Esophagus muscularis mucosa (tissue), 4 donors: ENCODE data around the gene RBMS3.

Experiments
- EP300 ChIP-seq: sonication (generic); formaldehyde crosslinking; IDR thresholded peaks from one replicate; pipeline ENCODE4 v1.6.1; 2017; ENCODE audit warnings: antibody characterized with exemption
- POLR2A ChIP-seq: fragments of 450-650 bp; IDR thresholded peaks from one replicate; pipeline ENCODE4 v1.6.1; 2017; ENCODE audit warnings: antibody characterized with exemption, moderate library complexity, mild to moderate bottlenecking, low read depth
- POLR2AphosphoS5 ChIP-seq, 2 donors: sonication (generic); formaldehyde crosslinking; IDR thresholded peaks; one replicate each; pipeline ENCODE4 v1.6.1; 2017; ENCODE audit warnings: antibody characterized with exemption in 2 of 2
- TF ChIP-seq, protein P1 (sequence below), 3 experiments: fragments of 200-600 bp in 2 of 3; fragments of 450-650 bp in 1 of 3; sonication (generic) in 2 of 3; IDR thresholded peaks; one replicate each; pipeline ENCODE4 v1.5.1; 2017 to 2019; ENCODE audit warnings: antibody characterized with exemption in 3 of 3, mild to moderate bottlenecking in 2 of 3, moderate library complexity in 1 of 3

DNA sequence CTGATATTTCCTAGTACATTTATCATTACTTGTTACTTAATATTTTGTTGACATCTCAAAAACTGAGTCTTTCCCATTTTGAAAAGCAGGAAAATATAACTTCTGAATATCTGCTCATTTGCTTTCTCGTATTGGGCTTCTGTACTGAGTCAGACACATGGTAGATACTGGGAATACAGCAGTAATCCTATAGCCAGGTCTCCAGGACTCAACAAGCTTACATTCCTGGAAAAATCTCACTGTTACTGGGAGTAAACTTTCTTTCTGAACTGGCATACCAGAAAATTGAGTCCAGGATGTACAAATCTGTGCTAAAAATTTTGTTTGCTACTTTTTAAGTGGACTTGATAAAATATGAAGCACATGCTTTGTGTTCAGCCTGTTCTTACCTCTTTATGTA is 240.4 kb downstream of the RBMS3 start:
- TF ChIP-seq POLR2AphosphoS5 (IDR thresholded peaks at IDR 0.05) (no peak), POLR2A (no peak), EP300 (no peak)
- TF ChIP-seq, protein P1, sequence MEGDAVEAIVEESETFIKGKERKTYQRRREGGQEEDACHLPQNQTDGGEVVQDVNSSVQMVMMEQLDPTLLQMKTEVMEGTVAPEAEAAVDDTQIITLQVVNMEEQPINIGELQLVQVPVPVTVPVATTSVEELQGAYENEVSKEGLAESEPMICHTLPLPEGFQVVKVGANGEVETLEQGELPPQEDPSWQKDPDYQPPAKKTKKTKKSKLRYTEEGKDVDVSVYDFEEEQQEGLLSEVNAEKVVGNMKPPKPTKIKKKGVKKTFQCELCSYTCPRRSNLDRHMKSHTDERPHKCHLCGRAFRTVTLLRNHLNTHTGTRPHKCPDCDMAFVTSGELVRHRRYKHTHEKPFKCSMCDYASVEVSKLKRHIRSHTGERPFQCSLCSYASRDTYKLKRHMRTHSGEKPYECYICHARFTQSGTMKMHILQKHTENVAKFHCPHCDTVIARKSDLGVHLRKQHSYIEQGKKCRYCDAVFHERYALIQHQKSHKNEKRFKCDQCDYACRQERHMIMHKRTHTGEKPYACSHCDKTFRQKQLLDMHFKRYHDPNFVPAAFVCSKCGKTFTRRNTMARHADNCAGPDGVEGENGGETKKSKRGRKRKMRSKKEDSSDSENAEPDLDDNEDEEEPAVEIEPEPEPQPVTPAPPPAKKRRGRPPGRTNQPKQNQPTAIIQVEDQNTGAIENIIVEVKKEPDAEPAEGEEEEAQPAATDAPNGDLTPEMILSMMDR (IDR thresholded peaks at IDR 0.05): no peak
